Colonic mucosa (tissue), 4 donors: ENCODE data around the gene ZBTB6. TPM values are rescaled to one million over a fixed set of nuclear protein-coding genes. Genes with fewer than 3 reads are reported as not detected.

Experiments used
- DNase-seq: peaks from one replicate; pipeline ENCODE4 v3.0.0-alpha.2; 2020
- H3K27ac ChIP-seq: fragments of 200-600 bp; one replicate; pipeline ENCODE4 v1.8.0; 2021
- H3K27me3 ChIP-seq: fragments of 200-600 bp; one replicate; pipeline ENCODE4 v1.8.0; 2021
- H3K36me3 ChIP-seq: fragments of 200-600 bp; one replicate; pipeline ENCODE4 v1.8.0; 2021
- H3K4me1 ChIP-seq: fragments of 200-600 bp; one replicate; pipeline ENCODE4 v1.8.0; 2021; ENCODE audit warnings: mild to moderate bottlenecking
- H3K4me3 ChIP-seq: fragments of 200-600 bp; one replicate; pipeline ENCODE4 v1.8.0; 2021
- H3K9ac ChIP-seq, 2 donors: one replicate each; pipeline ENCODE4 v1.7.0; 2013; ENCODE audit warnings: control low read depth in 2 of 2, low read depth in 2 of 2, low read length in 2 of 2
- H3K9me3 ChIP-seq: fragments of 200-600 bp; one replicate; pipeline ENCODE4 v1.8.0; 2021
- CTCF ChIP-seq: fragments of 200-600 bp; IDR thresholded peaks from one replicate; pipeline ENCODE4 v1.8.0; 2022; ENCODE audit warnings: antibody characterized with exemption, mild to moderate bottlenecking
- intact Hi-C: fragments of 100-400 bp; cut with DNase I; formaldehyde crosslinking; loops from one replicate; pipeline ENCODE4 v1.14.1; 2022
- total RNA-seq, 2 donors: library from RNA; stranded (reverse); fragmentation: NEBNext Ultra II Directional in 1 of 2; extraction: Animal tissue kit (Norgen Biotek cat#: 25700) in 1 of 2; gene quantifications; one replicate each; pipeline ENCODE4 v1.2.1, GENCODE V29; 2021
- donor health status: healthy.
- donor health status: DM: no; HTN: no; CAD: no.
- donor health status: DM: no; HTN: no; CAD: no.

ZBTB6 gene
- total RNA-seq, 2 donors from 2014 or later = 6.6 to 8.4 TPM

DNA sequence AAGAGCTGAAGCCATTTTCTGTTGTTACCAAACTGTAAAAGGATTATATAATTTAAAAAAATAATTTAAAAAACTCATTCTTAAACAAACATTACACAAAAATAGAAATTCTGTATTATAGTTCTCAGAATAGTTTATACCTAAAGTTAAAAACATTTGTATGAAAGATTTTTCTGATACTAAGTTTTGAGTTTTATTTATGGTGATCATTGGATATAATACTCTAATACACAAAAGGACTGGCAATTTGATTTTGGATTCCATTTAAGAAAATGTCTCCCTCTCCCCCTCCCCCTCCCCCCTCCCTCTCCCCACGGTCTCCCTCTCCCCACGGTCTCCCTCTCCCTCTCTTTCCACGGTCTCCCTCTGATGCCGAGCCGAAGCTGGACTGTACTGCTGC is 47.0 kb downstream of the ZBTB6 start:
- peaks cover 6% of the 10 kb centered on the region for H3K36me3 ChIP-seq
- H3K9ac ChIP-seq = no peak overlapping the region
- DNase-seq = no peak
- intact Hi-C loops = no loop called here
- no peak overlapping the region for H3K27ac ChIP-seq
- no peak for TF ChIP-seq CTCF
- no peaks in the 10 kb centered on the region for H3K4me1 ChIP-seq
- H3K4me3 ChIP-seq = no peak overlapping the region
- no peaks in the 10 kb centered on the region for H3K9me3 ChIP-seq
- no peaks in the 10 kb centered on the region for H3K27me3 ChIP-seq

- no peak for TF ChIP-seq CTCF
- no peak for DNase-seq
- Histone ChIP-seq H3K27ac (no peak overlapping the region), H3K4me3 (no peak overlapping the region), H3K27me3 (no peaks in the 10 kb centered on the region), H3K9me3 (no peaks in the 10 kb centered on the region), H3K9ac (no peak overlapping the region), H3K4me1 (no peaks in the 10 kb centered on the region), H3K36me3 (peaks cover 6% of the 10 kb centered on the region)
- intact Hi-C loops = no loop called here
Measured at GRCh38 chr9:122865300-122865699, 47.8 kb downstream of the ZBTB6 start.

- TF ChIP-seq CTCF = no peak
- Histone ChIP-seq H3K4me1 (no peaks in the 10 kb centered on the region), H3K27ac (no peak overlapping the region), H3K36me3 (peaks cover 5% of the 10 kb centered on the region), H3K4me3 (no peak overlapping the region), H3K9me3 (no peaks in the 10 kb centered on the region), H3K27me3 (no peaks in the 10 kb centered on the region), H3K9ac (no peak overlapping the region)
- intact Hi-C loops = no loop called here
- no peak for DNase-seq
Measured at GRCh38 chr9:122863407-122863806, 49.7 kb downstream of the ZBTB6 start.

DNA sequence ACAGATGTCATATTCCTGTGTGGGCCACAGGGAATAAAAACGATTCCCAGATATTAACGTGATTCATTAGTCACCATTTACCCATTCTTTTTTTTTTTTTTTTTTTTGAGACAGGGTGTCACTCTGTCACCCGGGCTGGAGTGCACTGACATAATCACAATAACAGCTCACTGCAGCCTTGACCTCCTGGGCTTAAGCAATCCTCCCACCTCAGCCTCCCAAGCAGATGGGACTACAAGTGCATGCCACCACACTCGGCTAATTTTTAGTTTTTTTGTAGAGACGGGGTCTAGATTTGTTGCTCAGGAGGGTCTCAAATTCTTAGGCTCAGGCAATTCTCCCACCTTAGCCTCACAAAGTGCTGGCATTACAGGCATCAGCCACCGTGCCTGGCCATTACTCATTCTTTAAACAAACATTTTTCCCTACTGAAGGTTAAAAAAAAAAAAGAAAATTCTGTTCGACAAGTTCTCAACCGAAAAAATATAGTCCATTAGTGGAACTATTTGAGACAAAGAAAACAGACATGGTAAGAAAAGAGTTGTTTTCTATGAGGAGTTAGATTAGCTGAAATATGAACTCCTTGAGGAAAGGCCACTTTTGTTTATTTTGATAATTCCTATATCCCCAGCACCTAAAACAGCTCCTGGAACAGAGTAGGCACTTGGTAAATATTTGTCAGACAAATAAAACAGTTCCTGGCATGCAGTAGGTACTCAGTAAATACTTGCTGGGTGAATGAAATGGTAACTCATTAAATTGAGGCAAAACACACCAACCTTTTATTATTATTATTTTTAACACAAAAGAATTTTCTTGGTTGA is 52.6 kb downstream of the ZBTB6 start:
- Histone ChIP-seq H3K27me3 (no peaks in the 10 kb centered on the region), H3K4me1 (no peaks in the 10 kb centered on the region), H3K4me3 (no peak overlapping the region), H3K36me3 (peaks cover 10% of the 10 kb centered on the region), H3K27ac (no peak overlapping the region), H3K9me3 (no peaks in the 10 kb centered on the region), H3K9ac (no peak overlapping the region)
- intact Hi-C loops = no loop called here
- no peak for DNase-seq
- TF ChIP-seq CTCF = no peak

Other genes starting within 250 kb of the ZBTB6 start
- gene OR1L3, start 238.2 kb downstream of the ZBTB6 start, total RNA-seq = not detected
- gene OR1L4, start 189.3 kb downstream of the ZBTB6 start, total RNA-seq = not detected
- gene OR1L6, start 171.0 kb downstream of the ZBTB6 start, total RNA-seq = not detected
- not detected for gene OR5C1, start 124.4 kb downstream of the ZBTB6 start, total RNA-seq
- not detected for gene OR1K1, start 113.2 kb downstream of the ZBTB6 start, total RNA-seq
- 10 to 100 TPM; 14.9 to 16.2 TPM for gene PDCL, start 84.7 kb downstream of the ZBTB6 start, total RNA-seq
- gene RC3H2, start 8.0 kb downstream of the ZBTB6 start, total RNA-seq = 10 to 100 TPM; 34.4 to 44.9 TPM
- gene ZBTB26, start 18.2 kb upstream of the ZBTB6 start, total RNA-seq = 1 to 10 TPM; 4.3 to 6.5 TPM
- 10 to 100 TPM; 40.9 to 49.4 TPM for gene RABGAP1, start 27.7 kb upstream of the ZBTB6 start, total RNA-seq
- gene GPR21, start 120.3 kb upstream of the ZBTB6 start, total RNA-seq = 1 to 10 TPM in 1 of 2 donors, under 1 TPM in 1; 0.35 to 1.2 TPM